ENCODE data around the gene SEMA6C. TPM values are rescaled to one million over a fixed set of nuclear protein-coding genes. Genes with fewer than 3 reads are reported as not detected.
"Not testable (repeated sequence)": the region's sequence is repeated elsewhere in the genome, so short reads cannot be mapped to it uniquely, and the experiment has no call there.

Gene SEMA6C, protein sequence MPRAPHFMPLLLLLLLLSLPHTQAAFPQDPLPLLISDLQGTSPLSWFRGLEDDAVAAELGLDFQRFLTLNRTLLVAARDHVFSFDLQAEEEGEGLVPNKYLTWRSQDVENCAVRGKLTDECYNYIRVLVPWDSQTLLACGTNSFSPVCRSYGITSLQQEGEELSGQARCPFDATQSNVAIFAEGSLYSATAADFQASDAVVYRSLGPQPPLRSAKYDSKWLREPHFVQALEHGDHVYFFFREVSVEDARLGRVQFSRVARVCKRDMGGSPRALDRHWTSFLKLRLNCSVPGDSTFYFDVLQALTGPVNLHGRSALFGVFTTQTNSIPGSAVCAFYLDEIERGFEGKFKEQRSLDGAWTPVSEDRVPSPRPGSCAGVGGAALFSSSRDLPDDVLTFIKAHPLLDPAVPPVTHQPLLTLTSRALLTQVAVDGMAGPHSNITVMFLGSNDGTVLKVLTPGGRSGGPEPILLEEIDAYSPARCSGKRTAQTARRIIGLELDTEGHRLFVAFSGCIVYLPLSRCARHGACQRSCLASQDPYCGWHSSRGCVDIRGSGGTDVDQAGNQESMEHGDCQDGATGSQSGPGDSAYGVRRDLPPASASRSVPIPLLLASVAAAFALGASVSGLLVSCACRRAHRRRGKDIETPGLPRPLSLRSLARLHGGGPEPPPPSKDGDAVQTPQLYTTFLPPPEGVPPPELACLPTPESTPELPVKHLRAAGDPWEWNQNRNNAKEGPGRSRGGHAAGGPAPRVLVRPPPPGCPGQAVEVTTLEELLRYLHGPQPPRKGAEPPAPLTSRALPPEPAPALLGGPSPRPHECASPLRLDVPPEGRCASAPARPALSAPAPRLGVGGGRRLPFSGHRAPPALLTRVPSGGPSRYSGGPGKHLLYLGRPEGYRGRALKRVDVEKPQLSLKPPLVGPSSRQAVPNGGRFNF
- polyA plus RNA-seq (ENCODE audit: insufficient read length): 97.0 TPM

- DNase-seq (ENCODE audit: low read depth): peak; percentile 86
Measured at GRCh38 chr1:151146412-151147131, at the start of gene SEMA6C. Gene SEMA6C (minus strand): TSS chr1:151146631. CDS start chr1:151142621, 4,010 bp downstream.

GRCh38 chr1:151194894-151195594, 48.6 kb upstream of the SEMA6C start:
- DNase-seq (ENCODE audit: low read depth): not testable (repeated sequence)

DNA sequence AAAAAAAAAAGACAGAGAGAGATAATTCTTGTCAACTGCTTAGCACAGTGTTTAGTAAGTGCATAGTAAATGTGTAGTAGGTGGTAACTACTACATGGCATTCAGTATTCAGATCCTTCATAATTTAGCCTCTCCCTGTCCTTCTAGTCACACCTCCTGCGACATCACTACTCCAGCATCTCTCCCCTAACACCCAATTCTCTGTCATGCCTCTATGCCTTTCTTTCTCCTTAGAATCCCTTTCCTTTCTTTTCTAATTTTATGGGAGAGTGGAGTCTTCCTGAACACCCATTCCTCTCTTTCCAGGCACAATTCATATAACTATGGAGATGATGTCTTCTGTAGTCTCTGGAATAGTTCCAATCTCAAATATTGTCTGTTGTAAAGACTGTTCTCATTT, 47.4 kb upstream of the SEMA6C start:
- DNase-seq (ENCODE audit: low read depth): no peak

GRCh38 chr1:151193304-151193703, 46.9 kb upstream of the SEMA6C start:
- DNase-seq (ENCODE audit: low read depth): no peak

- DNase-seq (ENCODE audit: low read depth): no peak
Measured at GRCh38 chr1:151192047-151192446, 45.6 kb upstream of the SEMA6C start.

GRCh38 chr1:151189637-151190445, 43.4 kb upstream of the SEMA6C start, which contains the start of gene VPS72:
Gene VPS72 (minus strand): TSS chr1:151190197. CDS start chr1:151190121, 76 bp downstream.
- no peak for DNase-seq (ENCODE audit: low read depth)

DNA sequence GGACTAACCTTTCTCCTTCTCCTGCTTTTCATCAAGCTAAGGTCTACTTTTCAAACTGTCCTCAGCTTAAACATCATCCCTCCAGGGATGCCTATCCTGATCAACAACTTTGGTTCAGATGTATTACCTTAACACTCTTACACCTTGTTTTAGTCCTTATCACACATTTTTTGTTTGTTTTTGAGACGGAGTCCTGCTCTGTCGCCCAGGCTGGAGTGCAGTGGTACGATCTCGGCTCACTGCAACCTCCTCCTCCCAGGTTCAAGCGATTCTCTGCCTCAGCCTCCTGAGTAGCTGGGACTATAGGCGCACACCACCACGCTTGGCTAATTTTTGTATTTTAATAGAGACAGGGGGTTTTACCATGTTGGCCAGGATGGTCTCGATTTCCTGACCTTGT, 42.2 kb upstream of the SEMA6C start:
- not testable (repeated sequence) for DNase-seq (ENCODE audit: low read depth)

GRCh38 chr1:151187205-151187604, 40.8 kb upstream of the SEMA6C start:
- no peak for DNase-seq (ENCODE audit: low read depth)

GRCh38 chr1:151184211-151184610, 37.8 kb upstream of the SEMA6C start:
- DNase-seq (ENCODE audit: low read depth): no peak

- no peak for DNase-seq (ENCODE audit: low read depth)
Measured at GRCh38 chr1:151176514-151177045, 30.1 kb upstream of the SEMA6C start.

- no peak for DNase-seq (ENCODE audit: low read depth)
Measured at GRCh38 chr1:151175863-151176262, 29.4 kb upstream of the SEMA6C start, which contains the start of gene TMOD4. Gene TMOD4 (minus strand): TSS chr1:151175981. CDS start chr1:151174875, 1,106 bp downstream.

- no peak for DNase-seq (ENCODE audit: low read depth)
Measured at GRCh38 chr1:151175041-151175741, 28.8 kb upstream of the SEMA6C start.

DNA sequence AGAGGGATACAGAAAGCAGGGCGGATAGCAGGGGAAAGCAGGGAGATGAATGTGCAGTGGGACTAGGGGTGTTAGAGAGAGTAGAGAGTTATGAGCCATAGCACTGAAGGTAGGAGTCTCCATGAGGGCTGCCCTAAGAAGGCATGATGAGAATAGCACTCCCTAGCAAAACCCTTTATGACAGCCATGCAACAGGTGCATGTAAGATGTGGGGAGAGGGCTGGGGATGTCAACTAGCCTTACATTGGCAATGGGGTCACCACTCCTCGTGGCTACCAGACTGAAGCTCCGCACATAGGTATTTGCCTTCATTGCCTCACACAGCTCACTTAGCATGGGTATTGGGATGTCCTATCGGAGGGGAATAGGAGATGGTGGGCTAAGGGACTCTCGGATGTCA, 24.8 kb upstream of the SEMA6C start:
- no peak for DNase-seq (ENCODE audit: low read depth)

GRCh38 chr1:151167116-151167515, 20.7 kb upstream of the SEMA6C start:
- no peak for DNase-seq (ENCODE audit: low read depth)

DNA sequence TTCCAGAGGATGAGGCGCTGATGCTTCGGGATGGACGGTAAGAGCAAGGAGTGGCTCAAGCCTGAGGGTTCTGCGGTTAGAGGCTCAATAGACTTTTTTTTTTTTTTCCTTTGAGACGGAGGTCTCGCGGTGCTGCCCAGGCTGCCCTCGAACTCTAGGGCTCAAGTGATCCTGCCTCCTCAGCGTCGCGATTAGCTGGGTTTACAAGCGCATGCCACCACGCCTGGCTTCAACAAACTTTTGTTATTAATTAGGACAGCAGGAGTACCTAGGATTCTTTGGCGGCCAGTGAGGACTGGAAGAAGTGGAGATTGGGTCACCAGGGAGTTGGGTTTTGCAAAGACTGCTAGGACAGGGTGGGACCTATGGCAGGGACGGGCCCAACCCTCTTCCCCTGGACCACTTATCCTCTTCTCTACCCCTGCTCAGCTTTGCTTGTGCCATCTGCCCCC, 20.1 kb upstream of the SEMA6C start:
- DNase-seq (ENCODE audit: low read depth): no peak

DNA sequence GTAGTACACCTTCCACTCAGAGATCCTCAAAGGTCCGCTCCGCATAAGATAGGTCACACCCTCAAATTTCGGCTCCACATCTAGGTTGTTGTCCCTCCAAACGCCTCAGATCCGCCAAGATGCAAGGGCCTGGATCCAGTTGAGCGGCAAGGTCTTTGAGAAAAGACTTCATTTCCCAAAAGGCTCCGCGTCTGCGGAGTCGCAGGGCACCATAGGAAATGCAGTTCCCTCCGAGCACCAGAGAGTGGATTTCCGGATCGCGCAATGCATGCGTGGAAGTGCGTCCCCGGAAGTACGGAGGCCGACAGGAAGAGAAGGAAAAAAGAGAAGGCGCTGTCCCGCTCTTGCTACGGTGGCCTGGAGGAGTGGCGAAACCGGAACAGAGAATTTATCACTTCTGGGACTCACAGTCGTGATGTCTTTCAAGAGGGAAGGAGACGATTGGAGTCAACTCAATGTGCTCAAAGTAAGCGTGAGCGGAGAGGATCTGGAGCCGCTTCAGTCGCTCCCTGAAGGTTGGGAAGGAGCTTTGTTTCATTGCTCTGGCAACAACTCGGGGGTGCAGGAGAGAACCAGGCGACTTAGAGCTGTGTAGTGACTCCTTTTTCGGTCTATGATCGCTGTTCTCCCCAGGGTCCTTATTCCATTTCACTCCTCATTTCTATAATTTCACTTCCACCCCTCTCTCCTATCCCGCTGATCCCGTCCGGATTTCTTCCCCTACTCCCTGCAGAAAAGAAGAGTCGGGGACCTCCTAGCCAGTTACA, 19.5 kb upstream of the SEMA6C start, which contains the start of the genes LYSMD1 and SCNM1:
Gene LYSMD1, minus strand, starts transcription at position 165 of the 767 bp plus-strand sequence. CDS start 644 bp downstream, outside the sequence.
Gene SCNM1, plus strand, starts transcription at position 407 of the 767 bp plus-strand sequence. Its CDS starts 9 bp downstream, at position 416.
- peak; percentile 98 for DNase-seq (ENCODE audit: low read depth)

GRCh38 chr1:151165281-151165737, 18.9 kb upstream of the SEMA6C start:
- no peak for DNase-seq (ENCODE audit: low read depth)

Measured in forelimb muscle (tissue), 1 donor.